ENCODE results near the gene RALGAPA2.

The RALGAPA2 gene

DNA sequence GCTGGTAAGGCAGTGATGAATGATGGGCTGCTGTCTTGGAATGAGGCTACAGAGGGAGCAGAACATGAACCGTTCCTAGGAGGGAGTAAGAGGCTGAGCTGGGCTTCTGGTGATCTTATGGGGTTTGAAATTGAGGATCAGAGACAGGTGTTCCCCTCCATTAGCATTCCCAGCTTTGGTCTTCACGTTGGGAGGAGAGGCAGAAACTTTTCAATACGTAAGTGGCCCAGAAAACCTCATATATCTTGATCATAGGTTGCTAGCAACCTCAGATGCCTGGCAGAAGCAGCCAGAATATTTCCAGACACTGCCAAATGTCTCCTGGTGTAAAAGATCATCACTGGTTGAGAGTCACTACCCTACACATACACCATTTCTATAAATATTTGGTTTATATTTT, 177.4 kb downstream of the RALGAPA2 start:
- no peak for DNase-seq (ENCODE audit: low spot score)

DNA sequence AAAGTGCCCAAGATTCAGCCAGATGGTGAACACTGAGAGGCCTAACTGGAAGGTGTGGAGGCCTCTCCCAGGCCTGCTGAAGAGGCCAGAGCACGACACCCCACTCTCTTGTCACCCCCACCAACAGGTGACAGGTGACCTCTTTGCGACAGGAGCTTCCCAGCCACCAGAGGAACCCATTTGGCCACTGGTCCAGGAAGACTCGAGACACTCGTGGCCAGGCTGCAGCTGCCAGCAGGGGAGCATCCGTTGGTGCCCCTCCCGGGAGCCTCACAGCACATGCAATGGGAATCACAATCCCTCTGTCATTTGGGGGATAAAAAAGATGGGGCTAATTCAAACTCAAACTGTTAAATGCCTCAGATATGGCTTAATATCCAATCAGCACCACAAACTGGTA, 181.2 kb downstream of the RALGAPA2 start:
- DNase-seq (ENCODE audit: low spot score), result no peak

DNA sequence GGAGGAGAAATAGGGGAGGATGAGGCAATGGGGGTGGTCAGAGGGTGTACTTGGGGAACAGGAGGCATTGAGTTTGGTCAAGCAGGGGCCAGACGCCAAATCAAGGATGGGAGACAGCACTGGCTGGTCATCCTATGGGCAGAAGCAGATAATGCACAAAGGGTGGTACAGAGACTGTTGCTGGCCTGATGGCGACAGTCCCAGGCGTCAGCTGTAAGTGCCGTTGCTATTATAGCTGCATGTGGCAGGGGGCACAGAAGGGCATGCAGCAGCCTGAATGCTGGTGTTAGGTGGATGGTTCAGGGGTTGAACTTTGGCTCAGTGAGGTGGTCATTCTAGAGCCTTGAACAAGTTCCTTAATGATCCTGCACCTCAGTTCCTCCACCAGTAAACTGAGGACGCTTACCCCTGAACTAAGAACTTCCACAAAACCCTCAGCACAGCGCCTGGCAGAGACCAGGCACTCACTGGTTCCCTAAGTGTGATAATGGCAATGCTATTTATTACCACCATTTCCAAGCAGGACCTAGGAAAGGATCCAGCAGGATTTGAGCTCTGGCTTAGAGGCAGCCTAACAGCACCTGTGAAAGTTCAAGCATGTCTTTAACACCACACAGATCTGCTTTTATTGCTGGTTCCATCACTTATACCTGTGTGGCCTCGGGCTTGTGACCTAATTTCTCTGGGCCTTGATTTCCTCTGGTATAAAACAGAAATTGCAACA, 181.9 kb downstream of the RALGAPA2 start:
- peak; percentile 83 for DNase-seq (ENCODE audit: low spot score)

DNA sequence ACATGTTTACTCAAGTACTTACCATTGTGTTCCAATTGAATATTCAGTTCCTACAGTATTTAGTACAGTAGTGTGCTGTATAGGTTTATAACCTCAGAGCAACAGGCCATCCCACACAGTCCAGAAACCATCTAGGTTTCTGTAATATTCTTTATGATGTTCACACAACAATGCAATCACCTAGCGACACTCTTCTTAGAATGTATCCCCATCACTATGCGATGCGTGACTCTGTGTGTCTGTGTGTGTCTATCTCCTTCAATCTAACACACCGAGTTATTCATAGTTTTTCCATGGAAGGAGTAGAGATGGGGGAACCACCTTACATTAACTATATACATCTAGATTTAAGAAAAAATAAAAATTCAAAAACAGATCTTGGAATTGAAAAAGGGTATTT, 182.8 kb downstream of the RALGAPA2 start:
- no peak for DNase-seq (ENCODE audit: low spot score)

DNA sequence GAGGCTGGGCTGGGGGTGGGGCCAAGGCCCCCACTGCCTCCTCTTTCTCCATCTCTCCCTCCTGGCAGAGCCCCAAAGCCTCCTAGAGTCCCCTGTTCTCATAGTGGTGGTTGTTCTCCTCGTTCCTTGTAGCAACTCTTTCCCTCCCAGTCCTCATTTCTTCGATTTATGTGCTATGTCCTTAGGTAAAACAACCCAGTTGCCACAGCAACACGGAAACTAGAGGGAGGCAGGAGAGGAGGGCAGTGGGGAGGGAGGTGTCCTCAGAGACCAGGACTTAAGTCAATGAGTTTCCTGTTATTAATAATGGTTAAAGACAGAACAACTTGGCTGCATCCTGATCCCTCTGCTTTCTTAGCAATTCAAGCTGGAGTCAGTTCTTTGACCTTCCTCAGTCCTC, 183.6 kb downstream of the RALGAPA2 start:
- DNase-seq (ENCODE audit: low spot score), result no peak

DNA sequence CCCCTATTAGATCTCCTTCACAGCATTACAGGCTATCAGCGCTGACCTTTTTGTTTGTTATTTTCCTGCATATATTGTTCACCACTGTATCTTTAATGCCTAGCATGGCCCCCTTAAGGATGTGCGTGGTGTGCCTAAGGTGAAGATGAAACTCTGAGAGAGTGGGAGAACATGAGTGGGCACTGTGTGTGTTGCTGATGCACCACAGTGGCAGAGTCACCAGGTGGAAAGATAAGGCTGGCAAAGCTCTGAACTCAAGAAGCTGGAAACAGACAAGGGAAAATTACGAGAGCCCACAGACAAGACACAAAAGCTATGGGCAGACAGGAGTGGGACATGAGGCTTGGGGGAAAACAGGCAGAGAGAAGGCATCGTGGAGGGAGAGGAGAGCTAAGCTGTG, 184.8 kb downstream of the RALGAPA2 start:
- DNase-seq (ENCODE audit: low spot score), result no peak

DNA sequence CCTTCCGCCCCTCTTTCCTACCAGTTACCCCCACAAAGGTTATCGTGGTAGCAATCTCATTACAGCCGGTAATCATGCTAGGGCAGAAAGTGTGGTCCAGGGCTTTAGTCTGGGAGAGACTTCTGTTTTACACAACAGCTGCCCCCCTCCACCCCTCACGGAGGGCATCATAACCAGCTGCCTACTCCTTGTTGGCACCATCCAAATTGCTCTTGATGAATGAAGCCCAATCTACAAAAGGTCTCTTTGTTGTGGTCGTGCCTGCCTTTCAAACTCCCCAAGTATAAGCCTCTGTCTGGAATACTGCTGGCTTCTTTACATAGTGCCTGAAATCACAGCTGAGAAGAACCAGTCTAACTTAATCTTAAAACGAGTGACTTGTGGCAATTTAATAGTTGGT, 186.7 kb downstream of the RALGAPA2 start:
- DNase-seq (ENCODE audit: low spot score), result peak; percentile 91

DNA sequence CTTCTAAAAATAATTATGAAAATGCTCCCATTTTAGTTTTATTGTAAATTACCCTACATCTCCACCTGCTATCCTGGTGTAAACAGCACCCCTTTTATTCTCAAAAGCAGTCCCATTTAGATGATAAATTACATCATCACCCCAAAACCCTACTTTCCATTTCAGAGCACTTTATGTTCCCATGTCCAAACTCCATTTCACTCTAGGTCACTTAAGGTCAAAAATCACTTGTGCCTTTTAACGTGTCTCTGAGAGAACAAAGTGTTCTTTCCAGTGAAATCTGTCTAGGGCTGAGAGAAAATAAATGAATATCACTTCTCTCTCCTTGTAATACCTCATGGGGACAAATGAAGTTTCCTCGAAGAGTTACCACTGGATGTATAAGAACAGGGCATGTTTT, 187.2 kb downstream of the RALGAPA2 start:
- no peak for DNase-seq (ENCODE audit: low spot score)

DNA sequence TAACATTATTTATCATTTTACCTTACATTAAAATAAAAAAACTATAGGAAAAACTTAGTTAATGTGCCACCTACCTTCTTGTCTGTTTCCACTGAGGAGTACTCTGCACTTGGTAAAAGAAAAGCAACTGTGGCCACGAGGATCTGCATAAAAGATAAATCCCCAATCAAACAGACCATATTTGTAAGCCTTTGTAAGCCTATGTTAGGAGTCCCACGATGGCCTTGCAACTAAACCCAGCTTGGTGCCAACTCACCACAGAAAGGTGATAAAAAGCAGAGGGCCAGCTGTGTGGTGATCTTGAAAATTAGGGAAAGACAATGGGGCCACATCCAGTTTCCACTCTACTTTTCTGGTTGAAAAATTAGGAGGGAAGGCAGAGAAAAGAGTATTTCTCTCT, 187.7 kb downstream of the RALGAPA2 start:
- DNase-seq (ENCODE audit: low spot score), result no peak

DNA sequence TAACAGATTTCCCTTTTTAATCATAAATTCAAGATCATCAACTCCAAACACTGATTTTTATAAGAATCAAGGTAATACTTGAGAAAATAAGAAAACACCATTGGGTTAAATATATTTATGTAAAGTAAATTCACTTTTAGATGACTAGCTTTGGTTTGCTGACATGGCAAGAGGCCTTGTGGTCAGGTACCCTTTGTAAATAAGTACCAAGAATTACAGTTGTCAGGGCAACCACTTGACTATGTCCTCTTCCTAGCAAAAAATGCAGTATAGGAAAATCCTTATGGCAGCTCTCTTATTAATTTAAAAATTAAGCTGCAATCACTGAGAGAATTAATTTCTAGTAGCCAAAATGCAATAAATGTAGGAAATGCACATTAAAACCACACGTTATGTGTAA, 190.7 kb downstream of the RALGAPA2 start:
- no peak for DNase-seq (ENCODE audit: low spot score)

DNA sequence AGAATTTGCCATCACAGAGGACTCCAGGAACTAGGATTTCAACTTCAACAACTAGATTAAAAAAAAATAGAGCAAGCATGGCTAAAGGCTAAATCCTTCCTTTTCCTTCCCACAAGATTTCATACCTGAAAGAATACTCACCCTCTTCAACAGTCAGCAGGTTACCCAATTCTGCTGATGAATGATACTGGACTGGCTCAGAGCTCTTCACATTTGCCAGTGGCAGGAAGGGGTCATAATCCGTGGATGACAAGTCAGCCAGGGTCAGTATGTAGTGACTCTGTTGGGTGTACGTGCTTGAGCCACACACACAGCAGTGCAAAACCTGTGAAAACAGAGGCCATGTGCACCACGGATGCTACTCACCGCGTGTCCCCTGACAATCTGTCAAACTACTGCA, 191.7 kb downstream of the RALGAPA2 start:
- no peak for DNase-seq (ENCODE audit: low spot score)

DNA sequence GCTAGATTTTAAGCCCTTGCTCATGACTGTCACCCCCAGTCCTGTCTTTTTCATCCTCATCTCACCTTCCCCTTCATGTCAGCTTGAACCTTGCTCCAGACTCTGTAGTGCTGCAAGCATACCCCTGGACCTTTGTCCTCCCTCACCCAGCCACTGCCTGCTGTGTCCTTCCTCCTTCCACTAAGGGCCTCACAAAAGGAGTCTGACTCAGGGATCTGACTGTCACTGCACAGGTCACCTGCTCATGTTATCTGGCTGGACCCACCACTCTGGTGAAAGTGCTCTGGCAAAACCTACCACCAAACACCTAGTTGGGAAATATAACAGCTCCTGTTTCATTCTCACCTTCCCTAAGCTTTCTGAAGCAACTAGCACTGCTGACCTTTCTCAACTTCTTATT, 193.2 kb downstream of the RALGAPA2 start:
- no peak for DNase-seq (ENCODE audit: low spot score)

DNA sequence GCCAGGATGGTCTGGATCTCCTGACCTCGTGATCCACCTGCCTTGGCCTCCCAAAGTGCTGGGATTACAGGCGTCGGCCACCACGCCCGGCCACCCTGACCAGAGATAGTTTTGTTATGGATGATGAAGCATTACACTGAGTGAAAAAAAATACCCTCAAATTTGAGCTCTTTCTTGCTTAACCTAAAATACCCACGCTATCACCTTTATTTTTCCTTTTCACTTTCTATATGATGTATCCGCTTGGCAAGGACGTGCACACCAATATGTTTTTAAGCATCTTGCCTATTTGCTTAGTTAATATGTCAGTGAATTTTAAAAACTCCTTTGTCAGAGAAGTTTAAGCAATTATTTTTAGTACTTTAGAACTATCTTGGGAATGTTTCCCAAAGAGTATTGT, 194.2 kb downstream of the RALGAPA2 start:
- DNase-seq (ENCODE audit: low spot score), result no peak

DNA sequence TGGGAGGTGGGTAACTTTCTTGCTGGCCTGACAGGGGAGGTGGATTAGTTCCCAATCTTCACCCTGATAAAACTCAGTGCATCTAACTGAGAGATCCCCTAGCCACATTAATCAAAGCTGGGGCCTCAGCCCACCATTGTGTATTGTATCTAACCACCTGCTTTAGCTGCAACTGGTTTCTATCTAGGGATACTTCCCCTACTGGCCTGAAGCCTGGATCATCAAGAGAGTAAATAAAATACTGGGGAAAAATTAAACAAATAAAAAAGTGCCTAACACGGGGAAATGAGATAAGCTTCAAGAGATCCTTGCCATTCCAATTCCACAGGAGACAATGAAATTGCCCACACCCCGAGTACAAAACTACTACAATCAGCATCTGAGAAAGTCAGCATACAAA, 195.1 kb downstream of the RALGAPA2 start:
- no peak for DNase-seq (ENCODE audit: low spot score)

DNA sequence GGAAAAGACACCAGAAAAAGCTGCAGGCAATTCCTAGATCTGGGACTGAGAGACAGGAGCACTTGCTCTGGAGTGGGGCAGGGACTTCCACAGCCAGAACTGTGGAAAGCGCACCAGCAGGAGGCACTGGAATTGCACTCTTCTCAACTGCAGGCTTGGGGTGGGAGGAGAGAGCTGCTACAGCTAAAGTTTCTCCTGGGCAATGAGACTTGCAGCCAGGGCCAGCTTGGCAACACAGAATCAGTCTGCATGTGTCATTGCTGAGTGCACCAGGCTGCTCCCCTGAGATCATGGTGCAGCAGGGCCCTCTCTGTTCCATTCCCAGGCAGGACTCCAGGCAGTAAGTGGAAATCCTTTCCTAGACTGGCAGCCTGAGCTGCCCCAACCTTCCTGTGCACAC, 198.7 kb downstream of the RALGAPA2 start:
- DNase-seq (ENCODE audit: low spot score), result no peak

DNA sequence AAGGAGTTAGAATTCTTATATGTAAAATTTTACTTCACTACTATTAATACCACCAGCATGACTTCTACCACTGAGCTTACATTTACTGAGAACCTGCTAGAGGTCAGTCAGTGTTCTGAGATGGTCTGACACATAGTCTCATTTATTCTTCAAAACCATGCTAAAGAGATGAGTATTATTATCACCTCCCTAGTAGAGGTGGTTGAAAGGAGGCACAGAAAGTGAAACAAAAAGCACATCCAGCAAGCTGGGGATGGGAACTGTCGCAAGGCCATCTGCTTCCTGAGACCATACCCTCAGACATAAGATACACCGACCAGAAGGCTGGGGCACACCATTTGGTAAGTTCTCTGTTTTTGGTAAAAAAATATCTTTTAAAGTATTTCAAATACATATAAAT, 206.9 kb downstream of the RALGAPA2 start:
- DNase-seq (ENCODE audit: low spot score), result no peak

DNA sequence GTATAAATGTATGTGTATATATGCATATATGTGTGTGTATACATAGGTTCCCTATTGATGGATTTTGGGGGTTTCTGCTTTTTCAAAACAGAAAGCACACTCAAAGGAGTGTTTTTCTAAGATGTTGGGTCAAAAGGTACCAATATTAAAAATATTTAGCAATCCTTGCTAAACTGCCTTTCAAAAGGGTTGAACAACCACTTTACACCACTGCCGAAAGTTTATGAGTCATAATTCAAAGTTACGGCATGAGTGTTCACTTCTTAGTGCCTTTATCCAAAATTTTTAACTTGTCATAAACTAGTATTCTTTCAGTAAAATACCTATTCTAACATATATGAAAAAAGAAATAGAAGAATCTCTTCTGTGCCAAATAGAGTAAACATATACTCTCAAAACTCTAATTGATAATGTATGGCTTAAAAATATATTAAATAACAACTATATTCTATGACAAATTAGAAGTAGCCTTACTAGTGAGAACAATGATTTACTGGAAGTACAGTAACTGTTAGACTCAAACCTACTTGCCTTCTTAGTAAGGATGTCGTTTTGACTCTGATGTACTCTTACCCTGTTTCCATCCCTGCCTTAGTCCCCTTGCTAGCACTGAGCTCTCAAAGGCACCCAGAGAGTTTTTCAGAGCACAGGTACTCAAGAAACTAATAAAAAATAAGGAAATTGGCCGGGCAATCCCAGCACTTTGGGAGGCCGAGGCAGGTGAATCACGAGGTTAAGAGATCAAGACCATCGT, 208.5 kb downstream of the RALGAPA2 start:
- DNase-seq (ENCODE audit: low spot score), result no peak

DNA sequence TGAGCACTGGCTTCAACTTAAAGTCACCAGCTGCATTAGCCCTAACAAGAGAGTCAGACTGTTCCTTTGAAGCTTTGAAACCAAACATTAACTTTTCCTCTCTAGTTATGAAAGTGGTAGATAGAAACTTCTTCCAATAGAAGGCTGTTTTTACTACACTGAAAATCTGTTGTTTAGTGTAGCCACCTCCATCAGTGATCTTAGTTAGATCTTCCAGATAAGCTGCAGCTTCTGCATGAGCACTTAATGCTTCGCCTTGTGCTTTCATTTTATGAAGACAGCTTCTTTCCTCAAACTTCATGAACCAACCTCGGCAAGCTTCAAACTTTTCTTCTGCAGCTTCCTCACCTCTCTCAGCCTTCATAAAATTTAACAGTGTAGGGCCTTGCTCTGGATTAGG, 211.3 kb downstream of the RALGAPA2 start:
- no peak for DNase-seq (ENCODE audit: low spot score)

DNA sequence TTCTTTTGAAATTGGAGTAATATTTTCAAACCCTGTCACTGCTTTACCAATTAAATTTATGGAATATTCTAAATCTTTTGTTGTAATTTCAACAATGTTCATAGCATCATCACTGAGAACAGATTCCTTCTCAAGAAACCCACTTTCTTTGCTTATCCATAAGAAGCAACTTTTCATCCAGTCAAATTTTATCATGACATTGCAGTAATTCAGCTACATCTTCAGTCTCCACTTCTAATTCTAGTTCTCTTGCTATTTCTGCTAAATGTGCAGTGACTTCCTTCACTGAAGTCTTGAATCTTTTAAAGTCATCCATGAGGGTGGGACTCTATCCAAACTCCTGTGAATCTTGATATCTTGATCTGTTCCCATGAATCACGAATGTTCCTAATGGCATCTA, 212.1 kb downstream of the RALGAPA2 start:
- no peak for DNase-seq (ENCODE audit: low spot score)

DNA sequence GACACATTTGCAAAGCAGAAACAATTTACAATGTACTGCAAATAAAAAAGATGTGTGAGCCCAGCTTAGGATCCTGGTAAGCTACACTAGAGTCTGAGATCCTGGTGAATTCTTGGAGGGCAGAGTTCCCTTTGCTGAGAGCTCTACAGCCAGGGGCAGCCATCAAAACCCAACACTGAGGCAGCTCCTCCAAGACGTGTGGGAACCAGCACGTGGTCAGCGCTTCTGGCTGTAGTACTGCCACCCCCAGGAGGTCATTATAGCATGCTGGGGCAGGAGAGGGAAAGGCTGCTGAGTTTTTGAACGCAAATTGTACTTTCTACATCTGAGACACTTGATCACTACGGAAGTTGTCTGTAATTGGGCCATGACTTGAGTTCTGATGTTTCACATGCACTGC, 213.0 kb downstream of the RALGAPA2 start:
- no peak for DNase-seq (ENCODE audit: low spot score)

DNA sequence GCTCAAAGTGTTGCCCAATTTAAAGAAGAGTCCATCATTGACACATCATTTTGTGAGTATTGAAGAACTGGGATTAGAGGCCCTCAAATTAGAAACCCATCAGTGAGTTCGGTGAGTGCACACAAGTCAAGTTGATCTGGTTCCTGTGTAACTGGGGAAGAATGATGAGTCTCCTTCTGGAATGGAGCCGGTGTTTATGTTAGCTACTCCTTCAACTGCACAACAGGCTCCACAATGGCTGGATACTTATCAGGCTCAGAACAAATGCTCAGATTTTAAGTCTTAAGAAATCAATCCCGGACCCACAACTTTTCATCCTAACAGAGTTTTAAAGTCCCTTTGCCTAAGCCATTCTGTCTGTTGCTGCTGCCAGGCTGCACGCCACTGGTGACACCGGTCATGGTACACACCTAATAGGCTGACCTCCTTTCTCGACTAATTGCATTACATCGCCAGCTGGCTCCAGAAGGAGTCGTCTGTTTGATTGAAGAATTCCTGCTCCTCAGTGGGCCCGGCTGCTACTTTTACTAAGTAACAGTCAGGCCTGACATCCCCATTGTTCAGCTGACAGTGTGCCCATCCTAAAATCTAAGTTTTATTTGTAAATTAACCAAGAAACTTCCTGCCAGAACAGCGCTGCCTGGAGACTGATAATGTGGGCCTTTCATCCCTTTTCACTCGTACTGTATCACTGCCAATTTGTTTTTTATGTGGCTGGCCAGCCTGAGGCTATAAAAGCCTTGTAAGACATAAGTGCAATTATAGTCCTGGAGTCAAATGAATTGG, 214.2 kb downstream of the RALGAPA2 start:
- DNase-seq (ENCODE audit: low spot score), result peak; percentile 79

DNA sequence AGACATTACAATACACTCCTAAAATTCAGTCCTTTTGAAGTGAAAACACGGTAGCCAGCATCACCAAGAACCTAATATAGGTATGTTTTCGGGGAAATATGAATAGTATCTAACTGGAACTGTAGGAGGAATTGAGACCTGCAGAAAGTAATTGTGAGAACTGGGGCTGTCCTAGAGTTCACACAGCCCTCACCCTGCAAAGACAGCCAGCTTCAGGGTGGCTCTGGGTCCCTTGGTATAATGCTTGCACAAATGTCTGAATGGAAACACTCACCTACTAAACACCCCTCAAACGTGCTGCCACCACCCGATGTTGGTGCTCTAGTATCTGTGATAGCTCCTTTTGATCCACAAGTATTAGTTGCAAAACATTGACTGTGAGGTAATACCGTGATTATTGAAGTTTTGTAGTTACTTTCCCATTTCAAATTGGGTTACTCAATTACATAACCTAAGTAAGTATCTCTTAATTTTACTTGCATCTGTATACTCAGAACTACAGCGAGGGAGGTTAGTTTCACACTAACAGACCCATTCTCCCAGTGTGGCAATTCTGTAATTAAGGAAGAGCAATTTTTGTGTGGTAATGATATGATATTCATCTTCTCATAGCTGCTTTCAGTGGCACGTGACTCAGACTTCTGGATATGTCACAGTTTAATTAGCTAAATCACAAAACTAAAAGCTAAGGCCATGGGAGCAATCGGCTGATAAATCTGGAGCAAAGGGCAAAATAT, 215.0 kb downstream of the RALGAPA2 start:
- no peak for DNase-seq (ENCODE audit: low spot score)
